Parathyroid adenoma (tissue), 2 donors: Measurements from ENCODE around the gene NRAS.

Source experiments
- H2AFZ ChIP-seq: fragments of 300-600 bp; sonication (generic); one replicate; pipeline ENCODE4 v1.7.0; 2017; ENCODE audit warnings: antibody characterized with exemption, mild to moderate bottlenecking
- H3K27ac ChIP-seq: fragments of 300-600 bp; sonication (generic); one replicate; pipeline ENCODE4 v1.7.0; 2017
- H3K27me3 ChIP-seq: fragments of 300-600 bp; sonication (generic); one replicate; pipeline ENCODE4 v1.7.0; 2017; ENCODE audit warnings: low read length; ENCODE audit not compliant: control insufficient read depth, insufficient read depth
- H3K36me3 ChIP-seq: fragments of 300-600 bp; sonication (generic); one replicate; pipeline ENCODE4 v1.7.0; 2017; ENCODE audit warnings: low read length; ENCODE audit not compliant: control insufficient read depth, insufficient read depth
- H3K4me1 ChIP-seq: fragments of 300-600 bp; sonication (generic); one replicate; pipeline ENCODE4 v1.7.0; 2017; ENCODE audit warnings: control low read depth
- H3K4me2 ChIP-seq: fragments of 300-600 bp; sonication (generic); one replicate; pipeline ENCODE4 v1.7.0; 2017; ENCODE audit warnings: low read length
- H3K4me3 ChIP-seq: fragments of 300-600 bp; sonication (generic); one replicate; pipeline ENCODE4 v1.7.0; 2017; ENCODE audit warnings: low read depth, low read length
- H3K79me2 ChIP-seq: fragments of 300-600 bp; sonication (generic); one replicate; pipeline ENCODE4 v1.7.0; 2017; ENCODE audit warnings: control low read depth
- H3K9ac ChIP-seq: fragments of 300-600 bp; sonication (generic); one replicate; pipeline ENCODE4 v1.7.0; 2017; ENCODE audit warnings: mild to moderate bottlenecking
- H3K9me3 ChIP-seq: fragments of 300-600 bp; sonication (generic); one replicate; pipeline ENCODE4 v1.7.0; 2017; ENCODE audit warnings: low read length; ENCODE audit not compliant: control insufficient read depth
- TF ChIP-seq, protein P1 (sequence below): fragments of 300-600 bp; sonication (generic); IDR thresholded peaks from one replicate; pipeline ENCODE4 v1.7.0; 2017; ENCODE audit warnings: antibody characterized with exemption, mild to moderate bottlenecking
- donor health status: primary hyperparathyroidism.

Gene NRAS

GRCh38 chr1:114707604-114708003 lies 9.0 kb downstream of the NRAS start:
- H3K9me3 ChIP-seq = no peaks in the 10 kb centered on the region
- H3K4me2 ChIP-seq = no peak overlapping the region
- H3K4me1 ChIP-seq = no peaks in the 10 kb centered on the region
- no peak overlapping the region for H3K4me3 ChIP-seq
- TF ChIP-seq, protein P1, sequence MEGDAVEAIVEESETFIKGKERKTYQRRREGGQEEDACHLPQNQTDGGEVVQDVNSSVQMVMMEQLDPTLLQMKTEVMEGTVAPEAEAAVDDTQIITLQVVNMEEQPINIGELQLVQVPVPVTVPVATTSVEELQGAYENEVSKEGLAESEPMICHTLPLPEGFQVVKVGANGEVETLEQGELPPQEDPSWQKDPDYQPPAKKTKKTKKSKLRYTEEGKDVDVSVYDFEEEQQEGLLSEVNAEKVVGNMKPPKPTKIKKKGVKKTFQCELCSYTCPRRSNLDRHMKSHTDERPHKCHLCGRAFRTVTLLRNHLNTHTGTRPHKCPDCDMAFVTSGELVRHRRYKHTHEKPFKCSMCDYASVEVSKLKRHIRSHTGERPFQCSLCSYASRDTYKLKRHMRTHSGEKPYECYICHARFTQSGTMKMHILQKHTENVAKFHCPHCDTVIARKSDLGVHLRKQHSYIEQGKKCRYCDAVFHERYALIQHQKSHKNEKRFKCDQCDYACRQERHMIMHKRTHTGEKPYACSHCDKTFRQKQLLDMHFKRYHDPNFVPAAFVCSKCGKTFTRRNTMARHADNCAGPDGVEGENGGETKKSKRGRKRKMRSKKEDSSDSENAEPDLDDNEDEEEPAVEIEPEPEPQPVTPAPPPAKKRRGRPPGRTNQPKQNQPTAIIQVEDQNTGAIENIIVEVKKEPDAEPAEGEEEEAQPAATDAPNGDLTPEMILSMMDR = no peak
- H3K36me3 ChIP-seq = no peaks in the 10 kb centered on the region
- no peaks in the 10 kb centered on the region for H3K27me3 ChIP-seq
- no peak overlapping the region for H3K9ac ChIP-seq
- H3K79me2 ChIP-seq = no peaks in the 10 kb centered on the region
- H3K27ac ChIP-seq = no peak overlapping the region
- no peak overlapping the region for H2AFZ ChIP-seq

- H3K9me3 ChIP-seq = no peaks in the 10 kb centered on the region
- TF ChIP-seq, protein P1 = no peak
- no peak overlapping the region for H3K27ac ChIP-seq
- H3K4me3 ChIP-seq = no peak overlapping the region
- H2AFZ ChIP-seq = no peak overlapping the region
- H3K4me1 ChIP-seq = no peaks in the 10 kb centered on the region
- no peaks in the 10 kb centered on the region for H3K36me3 ChIP-seq
- no peaks in the 10 kb centered on the region for H3K27me3 ChIP-seq
- H3K4me2 ChIP-seq = no peak overlapping the region
- H3K9ac ChIP-seq = no peak overlapping the region
- H3K79me2 ChIP-seq = no peaks in the 10 kb centered on the region
Observed at GRCh38 chr1:114703242-114703641, 13.3 kb downstream of the NRAS start.

DNA sequence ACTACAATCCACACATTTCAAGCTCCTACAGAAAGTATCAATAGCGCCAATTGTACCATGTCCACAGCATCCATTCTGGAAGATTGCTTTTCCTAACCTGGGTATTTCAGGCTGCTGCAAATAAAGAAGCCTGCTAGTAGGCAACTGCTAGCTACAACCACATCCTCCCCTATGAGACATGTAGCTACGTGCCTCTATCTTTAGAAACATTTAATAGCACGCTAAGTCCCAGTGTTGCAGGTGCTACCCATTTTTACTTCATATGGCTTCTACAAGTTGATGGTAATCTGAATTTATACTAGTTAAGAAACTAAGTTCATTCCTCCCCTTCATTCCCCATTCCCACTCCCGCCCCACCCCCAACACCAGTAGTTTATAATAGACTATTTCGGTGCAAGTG lies 13.8 kb downstream of the NRAS start:
- H2AFZ ChIP-seq = no peak overlapping the region
- H3K4me3 ChIP-seq = no peak overlapping the region
- no peak overlapping the region for H3K9ac ChIP-seq
- H3K4me2 ChIP-seq = no peak overlapping the region
- H3K79me2 ChIP-seq = no peaks in the 10 kb centered on the region
- no peaks in the 10 kb centered on the region for H3K9me3 ChIP-seq
- H3K27ac ChIP-seq = no peak overlapping the region
- H3K36me3 ChIP-seq = no peaks in the 10 kb centered on the region
- no peaks in the 10 kb centered on the region for H3K4me1 ChIP-seq
- TF ChIP-seq, protein P1 = no peak
- H3K27me3 ChIP-seq = no peaks in the 10 kb centered on the region

- Histone ChIP-seq H3K79me2 (no peaks in the 10 kb centered on the region), H2AFZ (no peak overlapping the region), H3K9me3 (no peaks in the 10 kb centered on the region), H3K4me3 (no peak overlapping the region), H3K4me1 (no peaks in the 10 kb centered on the region), H3K27me3 (no peaks in the 10 kb centered on the region), H3K36me3 (no peaks in the 10 kb centered on the region), H3K4me2 (no peak overlapping the region), H3K9ac (no peak overlapping the region), H3K27ac (no peak overlapping the region)
- TF ChIP-seq, protein P1 = no peak
Observed at GRCh38 chr1:114701931-114702330, 14.6 kb downstream of the NRAS start.

DNA sequence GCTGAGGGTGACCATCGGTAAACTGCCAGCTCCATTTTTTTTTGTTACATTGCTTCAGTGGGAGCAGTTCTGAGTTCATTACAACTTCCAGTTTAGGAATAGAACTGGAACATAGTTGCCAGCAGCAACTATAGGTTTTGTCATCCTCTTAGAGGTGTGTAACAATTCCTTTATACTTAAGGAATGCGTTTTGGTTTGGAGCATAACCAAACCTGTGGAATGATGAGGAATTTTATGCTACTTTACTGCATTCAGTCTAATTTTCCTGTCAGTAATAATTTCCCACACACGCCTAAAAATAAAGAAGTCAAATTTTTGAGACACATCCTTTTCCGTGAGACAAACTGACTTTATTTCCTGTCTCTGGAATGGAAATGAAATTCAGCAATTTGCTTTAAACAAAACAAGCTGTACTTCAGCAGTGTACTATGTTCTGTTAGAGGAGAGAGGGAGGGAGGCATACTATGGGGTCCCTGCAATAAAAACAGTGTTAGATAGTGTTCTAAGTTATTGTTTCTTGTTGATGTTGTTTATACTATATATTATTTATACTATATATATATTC lies 16.5 kb downstream of the NRAS start:
- Histone ChIP-seq H3K27me3 (no peaks in the 10 kb centered on the region), H3K36me3 (no peaks in the 10 kb centered on the region), H3K4me3 (no peak overlapping the region), H3K79me2 (no peaks in the 10 kb centered on the region), H2AFZ (no peak overlapping the region), H3K9ac (no peak overlapping the region), H3K4me2 (no peak overlapping the region), H3K9me3 (no peaks in the 10 kb centered on the region), H3K27ac (no peak overlapping the region), H3K4me1 (no peaks in the 10 kb centered on the region)
- TF ChIP-seq, protein P1 = no peak
